Hepatocyte (in vitro differentiated cells): Measurements from ENCODE around the gene CLASRP.

Source experiments
- EZH2 ChIP-seq: fragments of 200-600 bp; sonication (generic); IDR thresholded peaks from 2 replicates; pipeline ENCODE4 v1.6.1; 2016; ENCODE audit warnings: antibody characterized with exemption, mild to moderate bottlenecking, borderline replicate concordance
- EZH2phosphoT487 ChIP-seq: fragments of 200-600 bp; sonication (generic); IDR thresholded peaks from one replicate; pipeline ENCODE4 v1.6.1; 2018; ENCODE audit warnings: antibody characterized with exemption, mild to moderate bottlenecking, low read depth, moderate library complexity; ENCODE audit not compliant: unreplicated experiment, severe bottlenecking
- TF ChIP-seq, protein P1 (sequence below): fragments of 200-600 bp; sonication (generic); IDR thresholded peaks from 2 replicates; pipeline ENCODE4 v1.5.1; 2016; ENCODE audit warnings: antibody characterized with exemption, mild to moderate bottlenecking; ENCODE audit not compliant: poor library complexity

GRCh38 chr19:45076851-45077730 lies 38.2 kb downstream of the CLASRP start:
- TF ChIP-seq, protein P1, sequence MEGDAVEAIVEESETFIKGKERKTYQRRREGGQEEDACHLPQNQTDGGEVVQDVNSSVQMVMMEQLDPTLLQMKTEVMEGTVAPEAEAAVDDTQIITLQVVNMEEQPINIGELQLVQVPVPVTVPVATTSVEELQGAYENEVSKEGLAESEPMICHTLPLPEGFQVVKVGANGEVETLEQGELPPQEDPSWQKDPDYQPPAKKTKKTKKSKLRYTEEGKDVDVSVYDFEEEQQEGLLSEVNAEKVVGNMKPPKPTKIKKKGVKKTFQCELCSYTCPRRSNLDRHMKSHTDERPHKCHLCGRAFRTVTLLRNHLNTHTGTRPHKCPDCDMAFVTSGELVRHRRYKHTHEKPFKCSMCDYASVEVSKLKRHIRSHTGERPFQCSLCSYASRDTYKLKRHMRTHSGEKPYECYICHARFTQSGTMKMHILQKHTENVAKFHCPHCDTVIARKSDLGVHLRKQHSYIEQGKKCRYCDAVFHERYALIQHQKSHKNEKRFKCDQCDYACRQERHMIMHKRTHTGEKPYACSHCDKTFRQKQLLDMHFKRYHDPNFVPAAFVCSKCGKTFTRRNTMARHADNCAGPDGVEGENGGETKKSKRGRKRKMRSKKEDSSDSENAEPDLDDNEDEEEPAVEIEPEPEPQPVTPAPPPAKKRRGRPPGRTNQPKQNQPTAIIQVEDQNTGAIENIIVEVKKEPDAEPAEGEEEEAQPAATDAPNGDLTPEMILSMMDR = no peak
- no peak for TF ChIP-seq EZH2
- no peak for TF ChIP-seq EZH2phosphoT487
